IMR-90 (cell line): ENCODE data around the gene NETO2. TPM values are rescaled to one million over a fixed set of nuclear protein-coding genes. Genes with fewer than 3 reads are reported as not detected.

Experiments
- ATAC-seq: fragments of 200-7000 bp; cut with Tn5 transposase; 2 replicates; pipeline ENCODE4 v1.9.1; 2020; ENCODE audit warnings: low read depth, mild to moderate bottlenecking, moderate library complexity
- BruUV-seq: library from RNA; stranded (reverse); fragments of 400-500 nt; replicated peaks from 2 replicates; lab custom pipeline; 2021; lab: Mats Ljungman, UMichigan
- CTCF ChIA-PET: fragments of 300-600 bp; formaldehyde crosslinking; extraction: SDS; loops from one replicate; lab custom pipeline; 2021; ENCODE audit warnings: antibody characterized with exemption; lab: Yijun Ruan, JAX
- POLR2A ChIA-PET: fragments of 300-600 bp; sonication (Branson Sonifier 250); formaldehyde crosslinking; loops from one replicate; lab custom pipeline; 2022; ENCODE audit warnings: antibody characterized with exemption; ENCODE audit not compliant: unreplicated experiment; lab: Charles Lee
- DNase-seq: peaks from one replicate; pipeline ENCODE4 v3.0.0; 2013
- H2AFZ ChIP-seq: replicated peaks from 2 replicates; pipeline ENCODE3; 2013; ENCODE audit warnings: low read length, mild to moderate bottlenecking; ENCODE audit not compliant: poor library complexity
- H2AK5ac ChIP-seq: 2 replicates; pipeline ENCODE4 v1.6.1; 2013; ENCODE audit warnings: low read depth, low read length, inconsistent platforms
- H2AK9ac ChIP-seq: replicated peaks from 2 replicates; pipeline ENCODE3; 2013; ENCODE audit warnings: mild to moderate bottlenecking, low read depth, low read length, moderate library complexity; ENCODE audit not compliant: poor library complexity
- H2BK120ac ChIP-seq: 2 replicates; pipeline ENCODE4 v1.6.1; 2013; ENCODE audit warnings: low read depth, low read length, inconsistent platforms
- H2BK15ac ChIP-seq: 3 replicates; pipeline ENCODE4 v1.6.1; 2013; ENCODE audit warnings: low read depth, low read length, inconsistent platforms
- H2BK20ac ChIP-seq: 2 replicates; pipeline ENCODE4 v1.6.1; 2013; ENCODE audit warnings: low read depth, mild to moderate bottlenecking, inconsistent platforms, low read length, moderate library complexity
- H2BK5ac ChIP-seq: 2 replicates; pipeline ENCODE4 v1.6.1; 2013; ENCODE audit warnings: mild to moderate bottlenecking, low read depth, low read length, inconsistent platforms; ENCODE audit not compliant: poor library complexity, severe bottlenecking
- H3K14ac ChIP-seq: replicated peaks from 2 replicates; pipeline ENCODE4 v1.6.1; 2013; ENCODE audit warnings: low read depth, low read length, inconsistent platforms
- H3K18ac ChIP-seq: 2 replicates; pipeline ENCODE4 v1.6.1; 2013; ENCODE audit warnings: low read depth, low read length, control low read depth
- H3K23ac ChIP-seq: 2 replicates; pipeline ENCODE4 v1.6.1; 2013; ENCODE audit warnings: low read depth, low read length, inconsistent platforms
- H3K27ac ChIP-seq: 2 replicates; pipeline ENCODE4 v1.5.1; 2013; ENCODE audit warnings: mild to moderate bottlenecking, control low read depth, low read length; ENCODE audit not compliant: insufficient read depth
- H3K27me3 ChIP-seq: 2 replicates; pipeline ENCODE4 v1.6.1; 2013; ENCODE audit warnings: low read length; ENCODE audit not compliant: control insufficient read depth, insufficient read depth
- H3K36me3 ChIP-seq: 2 replicates; pipeline ENCODE4 v1.6.1; 2013; ENCODE audit warnings: low read length, mixed read lengths; ENCODE audit not compliant: control insufficient read depth, insufficient read depth
- H3K4ac ChIP-seq: 2 replicates; pipeline ENCODE4 v1.6.1; 2013; ENCODE audit warnings: low read depth, low read length, inconsistent platforms
- H3K4me1 ChIP-seq: 2 replicates; pipeline ENCODE4 v1.6.1; 2013; ENCODE audit warnings: low read length, mixed read lengths; ENCODE audit not compliant: control insufficient read depth, insufficient read depth
- H3K4me2 ChIP-seq: 2 replicates; pipeline ENCODE4 v1.6.1; 2013; ENCODE audit warnings: low read depth, mild to moderate bottlenecking, control low read depth, low read length, moderate library complexity
- H3K4me3 ChIP-seq: 2 replicates; pipeline ENCODE4 v1.5.1; 2013; ENCODE audit warnings: low read depth, mild to moderate bottlenecking, control low read depth, low read length, moderate library complexity; ENCODE audit not compliant: insufficient read depth
- H3K56ac ChIP-seq: 2 replicates; pipeline ENCODE4 v1.6.1; 2013; ENCODE audit warnings: low read length, inconsistent platforms; ENCODE audit not compliant: insufficient read depth; ENCODE audit errors: extremely low read depth
- H3K79me1 ChIP-seq, 2 experiments: 2 replicates each; pipeline ENCODE4 v1.6.1; 2013; ENCODE audit warnings: low read length in 2 of 2, inconsistent platforms in 1 of 2, low read depth in 1 of 2
- H3K9ac ChIP-seq: 2 replicates; pipeline ENCODE4 v1.6.1; 2013; ENCODE audit warnings: low read depth, low read length, control low read depth
- H3K9me1 ChIP-seq: 2 replicates; pipeline ENCODE4 v1.6.1; 2013; ENCODE audit warnings: low read length, inconsistent platforms; ENCODE audit not compliant: insufficient read depth
- H3K9me3 ChIP-seq: 2 replicates; pipeline ENCODE4 v1.6.1; 2013; ENCODE audit warnings: low read length; ENCODE audit not compliant: control insufficient read depth, insufficient read depth
- H4K20me1 ChIP-seq: 2 replicates; pipeline ENCODE4 v1.6.1; 2013; ENCODE audit warnings: low read length, inconsistent platforms; ENCODE audit not compliant: insufficient read depth
- H4K5ac ChIP-seq: 2 replicates; pipeline ENCODE4 v1.6.1; 2013; ENCODE audit warnings: mild to moderate bottlenecking, low read depth, low read length, control low read depth
- H4K8ac ChIP-seq, 2 experiments: 2 replicates each; pipeline ENCODE4 v1.6.1; 2013; ENCODE audit warnings: low read depth in 2 of 2, low read length in 2 of 2, control low read depth in 1 of 2, inconsistent platforms in 1 of 2
- H4K91ac ChIP-seq: 2 replicates; pipeline ENCODE4 v1.6.1; 2013; ENCODE audit warnings: low read depth, low read length, inconsistent platforms; ENCODE audit not compliant: insufficient read depth
- CEBPB ChIP-seq: IDR thresholded peaks from 2 replicates; pipeline ENCODE4 v1.6.1; 2012; ENCODE audit warnings: low read depth, low read length, improper control_type of control experiment
- FOS ChIP-seq: fragments of 150-350 bp; IDR thresholded peaks from 2 replicates; pipeline ENCODE4 v1.6.1; 2016; ENCODE audit warnings: low read depth, low read length
- MAZ ChIP-seq: IDR thresholded peaks from 2 replicates; pipeline ENCODE4 v1.6.1; 2012; ENCODE audit warnings: low read depth, mild to moderate bottlenecking, low read length, improper control_type of control experiment, moderate library complexity, borderline replicate concordance
- NFE2L2 ChIP-seq: fragments of 150-350 bp; IDR thresholded peaks from 2 replicates; pipeline ENCODE4 v1.6.1; 2016; ENCODE audit warnings: low read depth, mild to moderate bottlenecking, low read length
- SMC3 ChIP-seq: fragments of 150-350 bp; IDR thresholded peaks from 2 replicates; pipeline ENCODE4 v1.6.1; 2016; ENCODE audit warnings: low read depth, mild to moderate bottlenecking, antibody characterized with exemption, low read length, moderate library complexity
- WGBS, 2 experiments: methylation state at CpG; one replicate each; pipeline versions ENCODE4 v1.1.5 to v1.1.7; 2013; ENCODE audit warnings: missing lambda C conversion rate in 2 of 2; ENCODE audit not compliant: insufficient read length in 1 of 2; ENCODE audit errors: extremely low coverage in 2 of 2; 5-methylcytosine and 5-hydroxymethylcytosine counted together
- dilution Hi-C: fragments of 300-500 bp; cut with HindIII; formaldehyde crosslinking; loops from one replicate; pipeline ENCODE4 v1.14.3; 2018; ENCODE audit warnings: low sequenced_read_pairs; ENCODE audit not compliant: unreplicated experiment
- in situ Hi-C: fragments of 300-500 bp; cut with MboI; formaldehyde crosslinking; loops from 3 replicates; pipeline ENCODE4 v1.14.3; 2019; ENCODE audit warnings: low sequenced_read_pairs, inconsistent platforms, mixed read lengths
- intact Hi-C: fragments of 100-400 bp; cut with micrococcal nuclease; formaldehyde crosslinking; loops from 2 replicates; pipeline ENCODE4 v1.10.0; 2022
- polyA plus RNA-seq, 3 experiments: library from polyadenylated mRNA; depleted of rRNA; stranded (reverse); fragments of >200 nt; gene quantifications; 2 replicates each; pipeline ENCODE4 v1.2.3, GENCODE V29; 2012; ENCODE audit warnings: low replicate concordance in 1 of 3
- total RNA-seq: library from RNA; depleted of rRNA; stranded (reverse); fragments of >200 nt; gene quantifications from 2 replicates; pipeline ENCODE4 v1.2.3, GENCODE V29; 2012
- TF ChIP-seq, protein P1 (sequence below): conservative IDR thresholded peaks from 2 replicates; pipeline ENCODE4 v1.5.1; 2012; ENCODE audit warnings: mild to moderate bottlenecking, low read depth, low read length, improper control_type of control experiment

Gene NETO2
- total and polyA plus RNA-seq, 2 of the 4 experiments (the other 2 are of a cell fraction): 38.5 to 39.3 TPM

DNA sequence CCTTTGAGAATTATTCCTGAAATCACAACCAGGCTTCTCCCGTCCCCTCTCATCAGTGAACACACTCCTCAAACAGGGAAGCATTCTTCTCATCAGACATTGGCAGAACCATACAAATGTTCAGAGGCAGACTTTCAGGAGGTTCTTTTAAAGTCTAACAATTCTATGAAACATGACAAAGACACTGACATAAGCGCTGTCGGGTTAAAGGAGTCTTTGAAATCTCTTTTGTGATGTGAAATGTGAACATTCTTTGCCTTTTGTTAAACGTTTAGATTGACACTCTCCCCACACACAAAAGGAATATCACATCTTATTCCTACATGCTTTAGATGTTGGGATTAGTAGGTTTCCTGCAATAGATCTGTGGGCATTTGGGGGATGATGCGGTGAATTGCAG, 63.9 kb downstream of the NETO2 start:
- no peak overlapping the region for H3K18ac ChIP-seq
- no peak overlapping the region for H3K4me3 ChIP-seq
- no peak overlapping the region for H3K27ac ChIP-seq
- H4K91ac ChIP-seq: no peak overlapping the region
- TF ChIP-seq CEBPB: no peak
- no peak for TF ChIP-seq NFE2L2
- TF ChIP-seq SMC3: no peak
- TF ChIP-seq FOS: no peak
- TF ChIP-seq, protein P1, sequence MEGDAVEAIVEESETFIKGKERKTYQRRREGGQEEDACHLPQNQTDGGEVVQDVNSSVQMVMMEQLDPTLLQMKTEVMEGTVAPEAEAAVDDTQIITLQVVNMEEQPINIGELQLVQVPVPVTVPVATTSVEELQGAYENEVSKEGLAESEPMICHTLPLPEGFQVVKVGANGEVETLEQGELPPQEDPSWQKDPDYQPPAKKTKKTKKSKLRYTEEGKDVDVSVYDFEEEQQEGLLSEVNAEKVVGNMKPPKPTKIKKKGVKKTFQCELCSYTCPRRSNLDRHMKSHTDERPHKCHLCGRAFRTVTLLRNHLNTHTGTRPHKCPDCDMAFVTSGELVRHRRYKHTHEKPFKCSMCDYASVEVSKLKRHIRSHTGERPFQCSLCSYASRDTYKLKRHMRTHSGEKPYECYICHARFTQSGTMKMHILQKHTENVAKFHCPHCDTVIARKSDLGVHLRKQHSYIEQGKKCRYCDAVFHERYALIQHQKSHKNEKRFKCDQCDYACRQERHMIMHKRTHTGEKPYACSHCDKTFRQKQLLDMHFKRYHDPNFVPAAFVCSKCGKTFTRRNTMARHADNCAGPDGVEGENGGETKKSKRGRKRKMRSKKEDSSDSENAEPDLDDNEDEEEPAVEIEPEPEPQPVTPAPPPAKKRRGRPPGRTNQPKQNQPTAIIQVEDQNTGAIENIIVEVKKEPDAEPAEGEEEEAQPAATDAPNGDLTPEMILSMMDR: no peak
- no peak for TF ChIP-seq MAZ
- in situ Hi-C loops: no loop called here
- ATAC-seq (no peak), DNase-seq (no peak)
- no peak overlapping the region for H4K5ac ChIP-seq
- no peaks in the 10 kb centered on the region for H3K9me1 ChIP-seq
- H2AK9ac ChIP-seq: no peak overlapping the region
- H3K9me3 ChIP-seq: no peaks in the 10 kb centered on the region
- WGBS, 2 experiments: no CpG with 5 or more reads among the region's 5 CpGs
- H3K36me3 ChIP-seq: peaks cover 6% of the 10 kb centered on the region
- no peak overlapping the region for H2BK120ac ChIP-seq
- intact Hi-C loops: no loop called here
- H3K79me1 ChIP-seq: no peaks in the 10 kb centered on the region
- no peak overlapping the region for H3K9ac ChIP-seq
- no peak overlapping the region for H2AFZ ChIP-seq
- H3K4ac ChIP-seq: no peak overlapping the region
- H2BK5ac ChIP-seq: no peak overlapping the region
- no peaks in the 10 kb centered on the region for H3K27me3 ChIP-seq
- no peak overlapping the region for H2BK15ac ChIP-seq
- H3K14ac ChIP-seq: no peak overlapping the region
- H4K8ac ChIP-seq: no peak overlapping the region
- POLR2A ChIA-PET: no interaction called here
- no peak overlapping the region for H2BK20ac ChIP-seq
- dilution Hi-C loops: no loop called here
- no peaks in the 10 kb centered on the region for H4K20me1 ChIP-seq
- no peak overlapping the region for H3K4me2 ChIP-seq
- H3K23ac ChIP-seq: no peak overlapping the region
- H2AK5ac ChIP-seq: no peak overlapping the region
- H3K56ac ChIP-seq: no peak overlapping the region
- CTCF ChIA-PET: no interaction called here
- BruUV-seq: no TSS peak
- no peaks in the 10 kb centered on the region for H3K4me1 ChIP-seq
